K562 (cell line): Measurements from ENCODE around the gene PTGES3. TPM values are rescaled to one million over a fixed set of nuclear protein-coding genes. Genes with fewer than 3 reads are reported as not detected.

ENCODE experiments used
- BRD9 ChIP-seq: fragments of 450-650 bp; IDR thresholded peaks from 2 replicates; pipeline ENCODE4 v1.6.1; 2018; ENCODE audit warnings: low read depth; ENCODE audit not compliant: partially characterized antibody
- CGGBP1 ChIP-seq: fragments of 250-450 bp; sonication (Bioruptor Pico); IDR thresholded peaks from 2 replicates; pipeline ENCODE4 v1.9.0; 2021; ENCODE audit warnings: mild to moderate bottlenecking
- CREB3L1 ChIP-seq: fragments of 450-650 bp; IDR thresholded peaks from 2 replicates; pipeline ENCODE4 v1.6.1; 2014; ENCODE audit warnings: low read depth, mild to moderate bottlenecking, moderate library complexity, borderline replicate concordance
- CTCFL ChIP-seq: IDR thresholded peaks from 2 replicates; pipeline ENCODE4 v1.6.1; 2011; ENCODE audit warnings: borderline replicate concordance, low read depth, mild to moderate bottlenecking, moderate library complexity, low read length; ENCODE audit not compliant: insufficient read depth, poor library complexity, severe bottlenecking
- CXXC5 ChIP-seq: fragments of 250-450 bp; sonication (Bioruptor Pico); IDR thresholded peaks from 2 replicates; pipeline ENCODE4 v1.8.0; 2022; ENCODE audit warnings: inconsistent platforms, mild to moderate bottlenecking, moderate library complexity
- ELF2 ChIP-seq: fragments of 250-450 bp; sonication (Bioruptor Pico); IDR thresholded peaks from 2 replicates; pipeline ENCODE4 v1.5.0; 2021; ENCODE audit warnings: mild to moderate bottlenecking
- MTA3 ChIP-seq: fragments of 450-650 bp; formaldehyde crosslinking; IDR thresholded peaks from 2 replicates; pipeline ENCODE4 v1.6.1; 2017; ENCODE audit warnings: mild to moderate bottlenecking, borderline replicate concordance
- NFIC ChIP-seq: fragments of 450-650 bp; IDR thresholded peaks from 2 replicates; pipeline ENCODE4 v1.6.1; 2017; ENCODE audit warnings: mild to moderate bottlenecking, inconsistent platforms
- POLR2AphosphoS2 ChIP-seq: IDR thresholded peaks from 2 replicates; pipeline ENCODE4 v1.6.1; 2012; ENCODE audit warnings: low read length, improper control_type of control experiment
- TCF3 ChIP-seq: sonication (generic); formaldehyde crosslinking; IDR thresholded peaks from 2 replicates; pipeline ENCODE4 v1.4.0; 2020; ENCODE audit warnings: mild to moderate bottlenecking, missing genetic modification reagents
- ZNF57 ChIP-seq: fragments of 450-650 bp; formaldehyde crosslinking; IDR thresholded peaks from 2 replicates; pipeline ENCODE4 v1.4.0; 2020; ENCODE audit warnings: mild to moderate bottlenecking, moderate library complexity
- ZNF785 ChIP-seq: fragments of 250-450 bp; sonication (Bioruptor Pico); IDR thresholded peaks from 2 replicates; pipeline ENCODE4 v1.4.0; 2020; ENCODE audit warnings: mild to moderate bottlenecking
- polyA plus RNA-seq, 8 experiments: library from polyadenylated mRNA; depleted of rRNA in 4 of 8; stranded (reverse) in 5 of 8; unstranded in 3 of 8; fragments of >200 nt; fragmentation: Nextera tagmentation in 2 of 8; fragmentation: Illumina TruSeq in 1 of 8; extraction: Ambion mirVana in 2 of 8; extraction: Trizol in 1 of 8; gene quantifications; 2 replicates each; pipeline versions ENCODE4 v1.2.1 to v1.2.3, GENCODE V29; 2011 to 2014; ENCODE audit warnings: inconsistent platforms in 1 of 8, missing spikeins in 1 of 8
- total RNA-seq, 7 experiments: library from RNA; depleted of rRNA in 6 of 7; stranded (reverse); fragments of >200 nt in 6 of 7; fragmentation: Illumina TruSeq in 2 of 7; extraction: Trizol in 2 of 7; gene quantifications; 2 replicates each; pipeline versions ENCODE4 v1.2.1 to v1.2.3, GENCODE V29; 2011 to 2021; ENCODE audit warnings: low replicate concordance in 1 of 7

Gene PTGES3
- total and polyA plus RNA-seq, 9 of the 15 experiments (the other 6 are each of a cell fraction or from before 2014, with no cell fraction given): 163 to 501 (median 213) TPM

GRCh38 chr12:56645717-56646446, 42.2 kb downstream of the PTGES3 start, which contains the start of gene ATP5F1B (continued):
- peak; percentile 81 for TF ChIP-seq CREB3L1
- peak; percentile 23 for TF ChIP-seq BRD9
- no peak for TF ChIP-seq ELF2
- TF ChIP-seq ZNF785 (CRISPR knock-in tag): no peak
- peak; percentile 96 for TF ChIP-seq MTA3
- peak; percentile 88 for TF ChIP-seq CXXC5 (CRISPR knock-in tag)
- TF ChIP-seq CGGBP1: peak; percentile 90; the same call in 1 of the 2 replicates
- TF ChIP-seq ZNF57 (CRISPR knock-in tag): no peak
- no peak for TF ChIP-seq CTCFL
- peak; percentile 42 for TF ChIP-seq NFIC
- peak; percentile 88; the same call in 1 of the 2 replicates for TF ChIP-seq POLR2AphosphoS2
- TF ChIP-seq TCF3 (CRISPR knock-in tag): no peak
